GM12864 (cell line): ENCODE measurements around the gene TGDS.

ENCODE experiments used
- DNase-seq: peaks from one replicate; pipeline ENCODE4 v3.0.0-alpha.2; 2011; ENCODE audit warnings: low read depth
- H3K4me3 ChIP-seq: 2 replicates; pipeline ENCODE4 v1.5.1; 2011; ENCODE audit warnings: mild to moderate bottlenecking, low read depth, low read length, control low read depth
- TF ChIP-seq, protein P1 (sequence below): IDR thresholded peaks from 2 replicates; pipeline ENCODE4 v1.5.1; 2011; ENCODE audit warnings: low read depth, mild to moderate bottlenecking, moderate library complexity, low read length, control low read depth, inconsistent platforms; ENCODE audit errors: missing control alignments

TGDS gene

DNA sequence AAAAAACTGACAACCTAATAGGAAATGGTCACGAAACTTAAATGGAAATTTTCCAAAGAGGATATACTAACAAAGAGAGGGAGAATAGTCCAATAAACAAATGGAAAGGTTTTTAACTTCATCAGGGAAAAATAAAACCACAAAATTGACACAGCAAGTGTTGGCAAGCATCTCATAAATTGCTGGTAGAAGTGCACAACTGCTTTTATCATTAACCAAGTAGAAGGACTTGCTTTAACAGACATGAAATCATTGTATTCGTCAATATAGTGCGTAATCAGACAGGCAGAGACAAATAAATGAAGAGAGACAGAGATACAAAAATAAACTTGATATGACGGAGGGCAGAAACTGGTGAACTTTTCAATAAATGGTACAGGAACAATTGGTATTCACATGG lies 7.4 kb downstream of the TGDS start:
- TF ChIP-seq, protein P1, sequence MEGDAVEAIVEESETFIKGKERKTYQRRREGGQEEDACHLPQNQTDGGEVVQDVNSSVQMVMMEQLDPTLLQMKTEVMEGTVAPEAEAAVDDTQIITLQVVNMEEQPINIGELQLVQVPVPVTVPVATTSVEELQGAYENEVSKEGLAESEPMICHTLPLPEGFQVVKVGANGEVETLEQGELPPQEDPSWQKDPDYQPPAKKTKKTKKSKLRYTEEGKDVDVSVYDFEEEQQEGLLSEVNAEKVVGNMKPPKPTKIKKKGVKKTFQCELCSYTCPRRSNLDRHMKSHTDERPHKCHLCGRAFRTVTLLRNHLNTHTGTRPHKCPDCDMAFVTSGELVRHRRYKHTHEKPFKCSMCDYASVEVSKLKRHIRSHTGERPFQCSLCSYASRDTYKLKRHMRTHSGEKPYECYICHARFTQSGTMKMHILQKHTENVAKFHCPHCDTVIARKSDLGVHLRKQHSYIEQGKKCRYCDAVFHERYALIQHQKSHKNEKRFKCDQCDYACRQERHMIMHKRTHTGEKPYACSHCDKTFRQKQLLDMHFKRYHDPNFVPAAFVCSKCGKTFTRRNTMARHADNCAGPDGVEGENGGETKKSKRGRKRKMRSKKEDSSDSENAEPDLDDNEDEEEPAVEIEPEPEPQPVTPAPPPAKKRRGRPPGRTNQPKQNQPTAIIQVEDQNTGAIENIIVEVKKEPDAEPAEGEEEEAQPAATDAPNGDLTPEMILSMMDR = no peak
- H3K4me3 ChIP-seq = no peak overlapping the region

GRCh38 chr13:94586371-94586770 lies 9.6 kb downstream of the TGDS start:
- no peak overlapping the region for H3K4me3 ChIP-seq
- no peak for DNase-seq
- TF ChIP-seq, protein P1 = no peak

More for the DNA sequence above, 7.4 kb downstream of the TGDS start:
- no peak for DNase-seq

GRCh38 chr13:94585543-94586101 lies 10.3 kb downstream of the TGDS start:
- TF ChIP-seq, protein P1 = no peak
- H3K4me3 ChIP-seq = no peak overlapping the region
- DNase-seq = no peak

DNA sequence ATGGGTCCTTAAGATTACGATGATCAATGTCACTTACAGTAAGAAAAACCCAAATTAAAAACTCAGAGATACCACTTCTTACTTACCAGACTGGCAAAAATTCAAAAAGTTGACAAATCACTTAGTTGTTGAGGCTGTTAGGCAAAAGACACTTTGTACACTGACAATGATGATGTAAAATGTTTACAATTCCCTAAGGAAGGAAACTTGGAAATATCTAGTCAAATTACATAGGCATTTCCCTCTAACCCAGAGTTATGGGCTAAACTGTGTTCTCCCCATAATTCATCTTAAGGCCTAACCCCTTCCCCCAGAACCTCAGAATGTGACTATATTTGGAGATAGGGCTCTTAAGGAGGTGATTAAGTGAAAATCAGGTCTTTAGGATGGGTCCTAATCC lies 12.0 kb downstream of the TGDS start:
- TF ChIP-seq, protein P1 = no peak
- no peak for DNase-seq
- H3K4me3 ChIP-seq = no peak overlapping the region

DNA sequence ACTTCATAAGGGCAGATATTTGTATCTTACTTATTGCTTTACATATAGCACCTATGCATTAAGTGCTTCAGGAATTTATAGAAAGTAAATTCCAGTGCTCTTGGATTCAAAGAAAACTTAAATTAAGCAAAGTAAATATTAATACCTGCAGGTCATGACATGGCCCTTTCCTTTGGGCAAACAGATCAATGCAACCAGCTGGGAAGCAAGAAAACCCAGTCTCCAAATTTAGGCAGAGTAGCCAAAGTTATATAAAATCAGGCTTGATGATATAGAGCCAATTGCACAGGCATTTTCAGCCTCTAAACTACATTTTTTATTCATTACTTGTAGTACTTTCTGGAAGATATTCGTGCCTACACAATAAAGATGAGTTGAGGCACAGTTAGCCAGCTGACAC lies 16.9 kb downstream of the TGDS start:
- no peak overlapping the region for H3K4me3 ChIP-seq
- no peak for DNase-seq
- TF ChIP-seq, protein P1 = no peak

GRCh38 chr13:94569615-94570014 lies 26.3 kb downstream of the TGDS start:
- TF ChIP-seq, protein P1 = no peak
- no peak overlapping the region for H3K4me3 ChIP-seq
- no peak for DNase-seq

- DNase-seq = no peak
- TF ChIP-seq, protein P1 = no peak
- H3K4me3 ChIP-seq = no peak overlapping the region
Observed at GRCh38 chr13:94568443-94568842, 27.5 kb downstream of the TGDS start.
